HepG2 (cell line): ENCODE results near the gene SESN2. TPM values are rescaled to one million over a fixed set of nuclear protein-coding genes. Genes with fewer than 3 reads are reported as not detected.

Experiments used
- EP300 ChIP-seq, 3 experiments: sonication (generic) in 1 of 3; formaldehyde crosslinking in 1 of 3; IDR thresholded peaks; 2 replicates each; pipeline versions ENCODE4 v1.5.1 to v1.6.1; 2011 to 2020; ENCODE audit warnings: low read depth in 2 of 3, low read length in 2 of 3, borderline replicate concordance in 1 of 3, improper control_type of control experiment in 1 of 3, mild to moderate bottlenecking in 1 of 3, missing genetic modification reagents in 1 of 3, moderate library complexity in 1 of 3
- FOXK2 ChIP-seq: fragments of 450-650 bp; IDR thresholded peaks from 2 replicates; pipeline ENCODE4 v1.6.1; 2016
- GTF2F1 ChIP-seq: fragments of 150-350 bp; IDR thresholded peaks from 2 replicates; pipeline ENCODE4 v1.6.1; 2014; ENCODE audit warnings: low read length
- HOXA3 ChIP-seq: sonication (generic); formaldehyde crosslinking; IDR thresholded peaks from 2 replicates; pipeline ENCODE4 v1.5.0; 2020; ENCODE audit warnings: missing genetic modification reagents
- MAFF ChIP-seq: IDR thresholded peaks from 2 replicates; pipeline ENCODE4 v1.6.1; 2011; ENCODE audit warnings: low read depth, low read length, improper control_type of control experiment
- NCOR1 ChIP-seq: fragments of 200-600 bp; sonication (generic); IDR thresholded peaks from 2 replicates; pipeline ENCODE4 v1.7.0; 2017; ENCODE audit warnings: antibody characterized with exemption, low read length, borderline replicate concordance
- NR2F6 ChIP-seq, 2 experiments: IDR thresholded peaks; 2 replicates each; pipeline ENCODE4 v1.6.1; 2016; ENCODE audit warnings: antibody characterized with exemption in 1 of 2, mild to moderate bottlenecking in 1 of 2
- SP5 ChIP-seq: IDR thresholded peaks from 2 replicates; pipeline ENCODE4 v1.6.1; 2016; ENCODE audit warnings: low read depth, borderline replicate concordance
- ZNF24 ChIP-seq: fragments of 450-650 bp; IDR thresholded peaks from 2 replicates; pipeline ENCODE4 v1.6.1; 2017; ENCODE audit warnings: antibody characterized with exemption, mild to moderate bottlenecking
- ZNF251 ChIP-seq: sonication (generic); formaldehyde crosslinking; IDR thresholded peaks from 2 replicates; pipeline ENCODE4 v1.9.0; 2021; ENCODE audit warnings: mild to moderate bottlenecking, missing genetic modification reagents
- ZNF552 ChIP-seq: sonication (generic); formaldehyde crosslinking; IDR thresholded peaks from 2 replicates; pipeline ENCODE4 v1.9.0; 2022; ENCODE audit warnings: missing genetic modification reagents, mild to moderate bottlenecking, borderline replicate concordance
- ZNF7 ChIP-seq: IDR thresholded peaks from 2 replicates; pipeline ENCODE4 v1.6.1; 2016; ENCODE audit warnings: missing biosample characterization, missing genetic modification reagents
- ZNF724P ChIP-seq: sonication (generic); formaldehyde crosslinking; IDR thresholded peaks from 2 replicates; pipeline ENCODE4 v1.8.0; 2022; ENCODE audit warnings: missing genetic modification reagents, borderline replicate concordance
- ZNF740 ChIP-seq: sonication (generic); formaldehyde crosslinking; IDR thresholded peaks from 2 replicates; pipeline ENCODE4 v1.4.0; 2020; ENCODE audit warnings: missing genetic modification reagents
- ZNF782 ChIP-seq: sonication (generic); formaldehyde crosslinking; IDR thresholded peaks from 2 replicates; pipeline ENCODE4 v1.4.0; 2020; ENCODE audit warnings: missing genetic modification reagents, mild to moderate bottlenecking, borderline replicate concordance
- polyA plus RNA-seq, 8 experiments: library from polyadenylated mRNA; depleted of rRNA in 3 of 8; stranded (reverse) in 7 of 8; unstranded in 1 of 8; fragments of >200 nt; fragmentation: Illumina TruSeq in 4 of 8; extraction: Trizol in 4 of 8; gene quantifications; 2 replicates each; pipeline versions ENCODE4 v1.2.1 to v1.2.3, GENCODE V29; 2011 to 2016; ENCODE audit warnings: low read depth in 4 of 8, missing spikeins in 1 of 8, mixed read lengths in 1 of 8; ENCODE audit not compliant: insufficient read depth in 1 of 8
- total RNA-seq, 5 experiments: library from RNA; depleted of rRNA; stranded (reverse); fragments of >200 nt; fragmentation: Illumina TruSeq; extraction: Trizol; gene quantifications; 2 replicates each; pipeline ENCODE4 v1.2.3, GENCODE V29; 2016; ENCODE audit warnings: low read depth in 1 of 5
- TF ChIP-seq, protein P1 (sequence below): IDR thresholded peaks from 2 replicates; pipeline ENCODE4 v1.6.1; 2016; ENCODE audit warnings: missing biosample characterization, missing genetic modification reagents, low read depth
- TF ChIP-seq, protein P2 (sequence below): sonication (generic); formaldehyde crosslinking; IDR thresholded peaks from 2 replicates; pipeline ENCODE4 v1.4.0; 2020; ENCODE audit warnings: missing genetic modification reagents, borderline replicate concordance
- TF ChIP-seq, protein P3 (sequence below): sonication (generic); formaldehyde crosslinking; IDR thresholded peaks from 2 replicates; pipeline ENCODE4 v1.8.0; 2022; ENCODE audit warnings: low read depth, missing genetic modification reagents
- TF ChIP-seq, protein P4 (sequence below): sonication (generic); formaldehyde crosslinking; IDR thresholded peaks from 2 replicates; pipeline ENCODE4 v1.4.0; 2020; ENCODE audit warnings: missing genetic modification reagents, borderline replicate concordance

SESN2 gene
- total and polyA plus RNA-seq, 2 of the 13 experiments (the other 11 are each of a cell fraction or from before 2014, with no cell fraction given) = 13.2 to 19.1 TPM

DNA sequence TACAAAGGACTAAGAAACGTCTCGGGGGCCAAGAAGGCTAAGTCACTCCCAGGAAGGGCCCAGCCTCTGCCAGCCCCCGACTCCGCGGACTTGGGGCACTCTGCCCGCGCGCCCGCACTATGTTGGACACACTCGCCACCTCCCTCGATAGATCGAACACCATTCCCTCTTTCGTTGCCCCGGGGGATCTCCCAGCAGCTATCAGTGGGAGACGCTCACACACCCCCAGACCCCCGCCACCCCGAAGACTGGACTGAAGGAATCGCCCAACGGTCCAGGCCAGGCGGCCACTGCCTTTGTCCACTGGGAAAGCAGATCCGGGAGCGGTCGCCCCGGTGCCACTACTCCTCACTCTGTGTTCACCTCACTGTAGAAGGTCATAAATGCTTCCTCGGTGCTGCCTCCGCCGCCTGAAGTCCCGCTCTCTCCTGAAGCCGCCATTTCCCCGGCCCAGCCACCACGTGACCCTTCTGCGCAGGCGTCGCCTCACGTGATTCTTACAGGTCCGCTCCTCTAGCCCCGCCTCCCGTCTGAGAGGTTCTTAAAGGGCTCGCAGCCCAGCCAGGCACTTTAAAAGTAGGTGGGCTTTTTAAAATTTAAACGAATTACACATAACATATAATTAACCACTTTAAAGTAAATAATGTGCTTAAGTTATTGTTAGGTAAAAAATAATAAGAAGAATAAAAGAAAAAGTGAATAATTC, 26.6 kb upstream of the SESN2 start, which contains the start of gene DNAJC8 (continued):
- TF ChIP-seq, protein P1, sequence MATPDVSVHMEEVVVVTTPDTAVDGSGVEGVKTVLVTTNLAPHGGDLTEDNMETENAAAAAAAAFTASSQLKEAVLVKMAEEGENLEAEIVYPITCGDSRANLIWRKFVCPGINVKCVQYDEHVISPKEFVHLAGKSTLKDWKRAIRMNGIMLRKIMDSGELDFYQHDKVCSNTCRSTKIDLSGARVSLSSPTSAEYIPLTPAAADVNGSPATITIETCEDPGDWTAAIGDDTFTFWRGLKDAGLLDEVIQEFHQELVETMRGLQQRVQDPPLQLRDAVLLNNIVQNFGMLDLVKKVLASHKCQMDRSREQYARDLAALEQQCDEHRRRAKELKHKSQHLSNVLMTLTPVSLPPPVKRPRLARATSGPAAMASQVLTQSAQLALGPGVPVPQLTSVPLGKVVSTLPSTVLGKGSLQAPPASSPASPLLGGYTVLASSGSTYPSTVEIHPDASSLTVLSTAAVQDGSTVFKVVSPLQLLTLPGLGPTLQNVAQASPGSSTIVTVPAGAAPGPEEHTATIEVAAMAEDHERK (CRISPR knock-in tag) = no peak
- peak; percentile 38; the same call in 1 of the 2 replicates for TF ChIP-seq NCOR1
- TF ChIP-seq HOXA3 (CRISPR knock-in tag) = peak; percentile 74
- TF ChIP-seq, protein P2, sequence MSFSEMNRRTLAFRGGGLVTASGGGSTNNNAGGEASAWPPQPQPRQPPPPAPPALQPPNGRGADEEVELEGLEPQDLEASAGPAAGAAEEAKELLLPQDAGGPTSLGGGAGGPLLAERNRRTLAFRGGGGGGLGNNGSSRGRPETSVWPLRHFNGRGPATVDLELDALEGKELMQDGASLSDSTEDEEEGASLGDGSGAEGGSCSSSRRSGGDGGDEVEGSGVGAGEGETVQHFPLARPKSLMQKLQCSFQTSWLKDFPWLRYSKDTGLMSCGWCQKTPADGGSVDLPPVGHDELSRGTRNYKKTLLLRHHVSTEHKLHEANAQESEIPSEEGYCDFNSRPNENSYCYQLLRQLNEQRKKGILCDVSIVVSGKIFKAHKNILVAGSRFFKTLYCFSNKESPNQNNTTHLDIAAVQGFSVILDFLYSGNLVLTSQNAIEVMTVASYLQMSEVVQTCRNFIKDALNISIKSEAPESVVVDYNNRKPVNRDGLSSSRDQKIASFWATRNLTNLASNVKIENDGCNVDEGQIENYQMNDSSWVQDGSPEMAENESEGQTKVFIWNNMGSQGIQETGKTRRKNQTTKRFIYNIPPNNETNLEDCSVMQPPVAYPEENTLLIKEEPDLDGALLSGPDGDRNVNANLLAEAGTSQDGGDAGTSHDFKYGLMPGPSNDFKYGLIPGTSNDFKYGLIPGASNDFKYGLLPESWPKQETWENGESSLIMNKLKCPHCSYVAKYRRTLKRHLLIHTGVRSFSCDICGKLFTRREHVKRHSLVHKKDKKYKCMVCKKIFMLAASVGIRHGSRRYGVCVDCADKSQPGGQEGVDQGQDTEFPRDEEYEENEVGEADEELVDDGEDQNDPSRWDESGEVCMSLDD = no peak
- TF ChIP-seq MAFF = no peak
- TF ChIP-seq, protein P3, sequence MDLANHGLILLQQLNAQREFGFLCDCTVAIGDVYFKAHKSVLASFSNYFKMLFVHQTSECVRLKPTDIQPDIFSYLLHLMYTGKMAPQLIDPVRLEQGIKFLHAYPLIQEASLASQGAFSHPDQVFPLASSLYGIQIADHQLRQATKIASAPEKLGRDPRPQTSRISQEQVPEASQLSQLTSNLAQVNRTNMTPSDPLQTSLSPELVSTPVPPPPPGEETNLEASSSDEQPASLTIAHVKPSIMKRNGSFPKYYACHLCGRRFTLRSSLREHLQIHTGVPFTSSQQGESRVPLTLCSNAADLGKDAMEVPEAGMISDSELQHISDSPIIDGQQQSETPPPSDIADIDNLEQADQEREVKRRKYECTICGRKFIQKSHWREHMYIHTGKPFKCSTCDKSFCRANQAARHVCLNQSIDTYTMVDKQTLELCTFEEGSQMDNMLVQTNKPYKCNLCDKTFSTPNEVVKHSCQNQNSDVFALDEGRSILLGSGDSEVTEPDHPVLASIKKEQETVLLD (CRISPR knock-in tag) = no peak
- no peak for TF ChIP-seq SP5 (CRISPR knock-in tag)
- no peak for TF ChIP-seq ZNF251 (CRISPR knock-in tag)
- no peak for TF ChIP-seq FOXK2
- TF ChIP-seq, protein P4, sequence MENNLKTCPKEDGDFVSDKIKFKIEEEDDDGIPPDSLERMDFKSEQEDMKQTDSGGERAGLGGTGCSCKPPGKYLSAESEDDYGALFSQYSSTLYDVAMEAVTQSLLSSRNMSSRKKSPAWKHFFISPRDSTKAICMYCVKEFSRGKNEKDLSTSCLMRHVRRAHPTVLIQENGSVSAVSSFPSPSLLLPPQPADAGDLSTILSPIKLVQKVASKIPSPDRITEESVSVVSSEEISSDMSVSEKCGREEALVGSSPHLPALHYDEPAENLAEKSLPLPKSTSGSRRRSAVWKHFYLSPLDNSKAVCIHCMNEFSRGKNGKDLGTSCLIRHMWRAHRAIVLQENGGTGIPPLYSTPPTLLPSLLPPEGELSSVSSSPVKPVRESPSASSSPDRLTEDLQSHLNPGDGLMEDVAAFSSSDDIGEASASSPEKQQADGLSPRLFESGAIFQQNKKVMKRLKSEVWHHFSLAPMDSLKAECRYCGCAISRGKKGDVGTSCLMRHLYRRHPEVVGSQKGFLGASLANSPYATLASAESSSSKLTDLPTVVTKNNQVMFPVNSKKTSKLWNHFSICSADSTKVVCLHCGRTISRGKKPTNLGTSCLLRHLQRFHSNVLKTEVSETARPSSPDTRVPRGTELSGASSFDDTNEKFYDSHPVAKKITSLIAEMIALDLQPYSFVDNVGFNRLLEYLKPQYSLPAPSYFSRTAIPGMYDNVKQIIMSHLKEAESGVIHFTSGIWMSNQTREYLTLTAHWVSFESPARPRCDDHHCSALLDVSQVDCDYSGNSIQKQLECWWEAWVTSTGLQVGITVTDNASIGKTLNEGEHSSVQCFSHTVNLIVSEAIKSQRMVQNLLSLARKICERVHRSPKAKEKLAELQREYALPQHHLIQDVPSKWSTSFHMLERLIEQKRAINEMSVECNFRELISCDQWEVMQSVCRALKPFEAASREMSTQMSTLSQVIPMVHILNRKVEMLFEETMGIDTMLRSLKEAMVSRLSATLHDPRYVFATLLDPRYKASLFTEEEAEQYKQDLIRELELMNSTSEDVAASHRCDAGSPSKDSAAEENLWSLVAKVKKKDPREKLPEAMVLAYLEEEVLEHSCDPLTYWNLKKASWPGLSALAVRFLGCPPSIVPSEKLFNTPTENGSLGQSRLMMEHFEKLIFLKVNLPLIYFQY = no peak
- 0 out of 2 replicates have a peak, but pooled peaks have one; percentile 59 for TF ChIP-seq ZNF552
- no peak for TF ChIP-seq ZNF24
- no peak for TF ChIP-seq EP300 (IDR thresholded peaks at IDR 0.05; ENCODE audit: low read depth in 2 of 2, low read length in 2 of 2)
- TF ChIP-seq EP300 (CRISPR knock-in tag; IDR thresholded peaks at IDR 0.05; ENCODE audit: borderline replicate concordance) = no peak
- TF ChIP-seq ZNF740 (CRISPR knock-in tag) = no peak
- no peak for TF ChIP-seq NR2F6 (IDR thresholded peaks at IDR 0.05)
- no peak for TF ChIP-seq NR2F6 (CRISPR knock-in tag; IDR thresholded peaks at IDR 0.05)
- no peak for TF ChIP-seq ZNF7 (CRISPR knock-in tag)
- TF ChIP-seq ZNF724P (CRISPR knock-in tag) = no peak
- TF ChIP-seq ZNF782 = 0 out of 2 replicates have a peak, but pooled peaks have one; percentile 56
- no peak for TF ChIP-seq GTF2F1
